A172 (cell line): ENCODE data around the gene LHX3. TPM values are rescaled to one million over a fixed set of nuclear protein-coding genes. Genes with fewer than 3 reads are reported as not detected.
A peak's percentile ranks its signal among the peaks of the same experiment; 100 is the strongest.

Experiments used
- DNase-seq: peaks from one replicate; pipeline ENCODE4 v3.0.0-alpha.2; 2015; ENCODE audit warnings: low spot score
- total RNA-seq: library from RNA; depleted of rRNA; stranded (reverse); fragments of >200 nt; shearing (Covaris generic); gene quantifications from 2 replicates; pipeline ENCODE4 v1.2.3, GENCODE V29; 2014

Gene LHX3
- total RNA-seq, 1 experiment from 2014 or later, result not detected

DNA sequence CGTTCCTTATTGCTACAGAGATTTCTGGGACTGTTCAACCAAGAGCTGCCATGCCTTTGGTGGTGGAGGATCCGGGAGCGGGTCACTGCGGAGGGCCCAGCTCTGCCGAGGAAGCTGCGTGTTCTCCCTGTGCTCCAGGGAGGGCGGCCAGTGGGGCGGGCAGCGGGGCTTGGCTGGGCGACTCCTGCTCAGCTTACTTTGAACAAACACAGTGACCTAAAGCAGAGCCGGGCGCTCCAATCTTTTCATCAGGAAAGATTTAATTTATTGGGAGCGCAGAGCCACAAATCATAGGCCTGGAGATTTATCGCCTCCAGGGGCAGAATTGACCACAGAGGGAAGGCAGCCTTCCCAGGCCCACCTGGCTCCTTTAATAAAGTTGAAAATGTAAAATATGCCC, 27.7 kb downstream of the LHX3 start:
- no peak for DNase-seq

- DNase-seq, result no peak
Observed at GRCh38 chr9:136175616-136176197, 29.2 kb downstream of the LHX3 start.

DNA sequence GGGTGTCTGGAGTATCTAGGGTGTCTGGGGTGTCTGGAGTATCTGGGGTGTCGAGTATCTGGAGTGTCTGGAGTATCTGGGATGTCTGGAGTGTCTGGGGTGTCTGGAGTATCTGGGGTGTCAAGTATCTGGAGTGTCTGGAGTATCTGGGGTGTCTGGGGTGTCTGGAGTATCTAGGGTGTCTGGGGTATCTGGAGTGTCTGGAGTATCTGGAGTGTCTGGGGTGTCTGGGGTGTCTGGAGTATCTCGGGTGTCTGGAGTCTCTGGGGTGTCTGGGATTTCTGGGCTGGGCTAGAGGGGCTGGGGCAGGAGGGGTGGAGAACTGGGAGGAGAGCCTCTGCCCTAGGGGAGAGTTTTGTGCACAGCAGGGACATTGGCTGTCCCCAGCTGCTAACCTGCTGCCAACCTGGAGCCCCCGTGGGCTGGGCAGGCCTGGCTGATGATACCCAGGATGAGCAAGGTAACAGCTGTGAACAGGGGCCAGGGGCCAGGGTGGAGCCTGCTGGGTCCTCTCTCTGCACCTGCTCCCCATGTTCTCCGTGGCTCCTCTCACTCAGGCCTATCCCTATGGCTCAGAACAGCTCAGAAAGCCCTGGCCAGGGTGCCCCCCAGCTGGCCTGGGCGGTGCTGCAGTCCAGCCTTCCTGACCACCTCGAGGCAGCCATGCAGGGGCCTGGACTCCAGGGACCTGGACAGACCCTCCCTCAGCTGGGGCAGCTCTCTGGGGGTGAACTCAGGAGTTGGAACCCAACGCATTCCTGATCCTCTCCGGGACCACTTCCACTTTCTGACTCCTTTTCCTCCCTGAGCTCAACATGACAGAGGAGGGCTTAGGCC, 29.9 kb downstream of the LHX3 start:
- DNase-seq, result no peak

- no peak for DNase-seq
Observed at GRCh38 chr9:136173648-136174290, 31.2 kb downstream of the LHX3 start.

- DNase-seq, result no peak
Observed at GRCh38 chr9:136172412-136173079, 32.4 kb downstream of the LHX3 start.

DNA sequence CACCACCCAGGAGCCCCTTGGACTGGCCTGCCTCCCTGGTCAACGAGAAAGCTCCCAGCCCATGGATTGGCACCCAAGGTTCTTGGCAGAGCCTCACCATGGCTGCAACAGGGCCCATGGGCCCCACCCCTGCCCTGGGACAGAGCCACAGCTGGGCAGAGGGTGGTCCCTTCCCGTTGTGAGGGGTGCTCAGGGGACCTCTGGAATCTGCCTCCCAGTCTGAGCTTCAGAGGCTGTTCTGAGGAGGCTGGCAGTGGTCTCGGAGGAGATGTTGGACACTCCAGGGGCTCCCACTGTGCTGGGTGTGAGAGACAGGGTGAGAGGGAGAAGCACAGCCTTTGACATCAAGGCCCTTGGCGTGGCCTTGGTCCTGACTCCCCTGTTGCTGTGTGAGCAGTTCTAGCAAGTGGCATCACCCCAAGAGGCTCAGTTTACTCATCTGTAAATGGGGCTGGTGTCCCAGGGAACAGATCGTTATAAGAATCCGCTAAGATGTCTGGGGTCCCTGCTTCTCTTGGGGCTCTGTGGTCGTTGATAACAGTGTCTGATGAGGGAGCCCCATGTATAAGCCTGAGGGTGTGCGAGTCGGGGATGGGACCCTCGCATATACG, 33.0 kb downstream of the LHX3 start:
- no peak for DNase-seq

DNA sequence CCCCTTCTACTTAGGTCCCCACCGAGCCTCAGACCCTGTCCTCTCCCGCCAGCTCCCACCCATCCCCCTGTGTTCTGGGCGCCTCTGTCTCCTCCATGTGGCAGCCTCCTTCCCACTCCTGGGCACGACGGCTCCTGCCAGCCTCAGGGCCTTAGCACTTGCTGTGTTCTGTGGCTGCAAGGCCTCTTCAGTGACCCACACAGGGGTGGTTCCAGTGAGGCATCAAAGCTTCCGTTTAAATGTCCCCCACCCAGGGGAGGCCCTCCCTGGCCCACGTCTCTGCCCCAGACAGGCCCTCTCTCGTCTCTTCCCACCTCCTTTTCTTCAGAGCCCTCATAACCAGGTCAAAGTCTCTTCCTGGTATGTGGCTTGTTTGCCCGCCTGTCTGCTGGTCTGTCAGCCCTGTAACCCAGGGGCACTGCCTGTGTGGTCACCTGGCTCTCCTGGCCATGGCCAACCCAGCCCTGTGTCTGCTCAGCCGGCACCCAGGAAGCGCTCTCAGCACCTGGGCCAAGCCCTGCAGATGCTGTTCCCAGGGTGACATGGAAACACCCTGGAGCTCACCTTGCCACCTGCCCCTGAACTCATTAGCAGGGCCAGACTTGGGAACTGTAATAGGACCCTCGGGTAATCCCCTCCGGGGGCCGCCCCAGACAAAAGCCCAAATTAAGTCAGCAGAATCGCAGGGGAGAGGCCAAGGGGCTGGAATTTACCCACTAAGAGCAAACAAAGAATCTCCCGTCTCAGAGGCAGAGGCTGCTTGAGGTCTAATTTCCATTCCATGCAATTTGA, 33.7 kb downstream of the LHX3 start:
- DNase-seq, result no peak

GRCh38 chr9:136170006-136170901, 34.7 kb downstream of the LHX3 start:
- peak; percentile 36 for DNase-seq

DNA sequence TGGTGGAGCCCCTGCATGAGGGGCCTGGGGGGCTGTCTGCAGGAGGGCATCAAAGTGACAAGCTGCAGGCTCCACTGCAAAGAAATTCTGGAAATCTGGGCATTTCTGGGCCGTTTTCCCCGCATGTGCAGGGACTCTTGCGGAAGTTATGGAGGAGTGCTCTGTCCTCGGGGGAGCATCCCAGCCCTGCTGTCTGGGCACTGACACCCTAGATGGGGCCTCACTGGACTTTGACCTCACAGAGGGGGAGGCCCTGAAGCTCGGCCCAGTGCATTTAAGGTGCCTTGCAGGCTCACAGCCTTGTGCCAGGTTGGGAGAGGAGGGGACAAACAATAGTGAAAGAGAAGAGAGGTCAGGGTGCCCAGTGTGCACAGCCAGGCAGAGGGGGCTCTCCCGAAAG, 35.4 kb downstream of the LHX3 start:
- DNase-seq, result no peak

DNA sequence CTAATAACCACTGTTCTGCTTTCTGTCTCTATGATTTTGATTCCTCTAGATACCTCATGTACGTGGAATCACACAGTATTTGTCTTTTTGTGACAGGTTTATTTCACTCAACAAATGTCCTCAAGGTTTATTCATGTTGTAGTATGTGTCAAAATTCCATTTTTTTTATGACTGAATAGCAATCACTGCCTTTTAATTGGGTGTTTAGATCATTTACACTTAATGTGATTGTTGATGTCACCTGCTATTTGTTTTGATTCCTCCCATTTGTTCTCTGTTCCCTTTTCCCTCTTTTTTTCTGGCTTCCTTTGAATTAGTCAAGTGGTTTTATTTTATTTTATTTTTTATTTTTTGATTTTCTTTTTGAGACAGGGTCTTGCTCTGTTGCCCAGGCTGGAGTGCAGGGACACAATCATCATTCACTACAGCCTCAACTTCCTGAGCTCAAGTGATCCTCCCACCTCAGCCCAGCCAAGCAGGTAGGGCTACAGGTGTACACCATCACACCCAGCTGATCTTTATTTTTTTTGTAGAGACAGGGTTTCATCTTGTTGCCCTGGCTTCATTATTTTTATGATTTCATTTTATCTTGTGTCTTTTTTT, 41.6 kb downstream of the LHX3 start:
- no peak for DNase-seq

- DNase-seq, result no peak
Observed at GRCh38 chr9:136160995-136161610, 43.8 kb downstream of the LHX3 start.

GRCh38 chr9:136160381-136160841, 44.5 kb downstream of the LHX3 start:
- DNase-seq, result no peak

- DNase-seq, result no peak
Observed at GRCh38 chr9:136159851-136160250, 45.1 kb downstream of the LHX3 start.

GRCh38 chr9:136157477-136158265, 47.3 kb downstream of the LHX3 start:
- DNase-seq, result no peak

- no peak for DNase-seq
Observed at GRCh38 chr9:136156209-136157120, 48.5 kb downstream of the LHX3 start.

DNA sequence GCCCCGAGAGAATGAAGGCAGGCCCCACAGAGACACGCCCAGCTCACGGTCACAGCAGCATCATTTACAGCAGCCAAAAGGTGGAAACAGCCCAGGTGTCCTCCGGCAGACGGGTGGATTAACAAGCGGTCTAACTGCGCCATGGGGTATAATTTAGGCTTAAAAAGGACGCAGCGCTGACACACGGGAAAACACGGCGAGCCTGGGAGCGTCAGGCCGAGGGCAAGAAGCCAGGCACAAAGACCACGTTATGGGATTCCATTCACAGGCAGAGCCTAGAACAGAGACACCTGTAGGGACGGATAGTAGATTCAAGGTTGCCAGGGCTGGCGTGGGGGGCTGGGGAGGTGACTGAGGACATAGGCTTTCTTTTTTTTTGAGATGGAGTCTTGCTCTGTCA, 49.4 kb downstream of the LHX3 start:
- DNase-seq, result no peak

DNA sequence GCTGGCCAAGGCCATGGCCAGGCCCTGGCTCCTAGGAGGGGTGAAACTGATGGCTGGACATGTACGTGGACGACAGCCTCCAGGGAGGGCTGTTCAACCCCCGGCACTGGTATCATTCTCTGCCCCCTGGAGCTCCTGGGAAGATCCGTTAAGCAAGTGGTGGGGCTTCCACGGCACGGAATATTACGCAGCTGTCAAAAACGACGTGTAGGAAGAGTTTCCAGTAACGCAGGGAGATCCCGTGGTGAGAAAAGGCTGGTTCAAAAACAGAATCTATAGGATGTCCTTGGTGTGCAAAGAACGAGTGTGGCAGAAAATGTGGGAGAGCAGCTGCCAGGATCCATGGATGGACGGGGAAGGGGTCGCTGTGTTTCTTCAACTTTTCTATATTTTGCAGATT, 50.0 kb downstream of the LHX3 start:
- no peak for DNase-seq
